ENCODE results near the gene DIPK2A. TPM values are rescaled to one million over a fixed set of nuclear protein-coding genes. Genes with fewer than 3 reads are reported as not detected.

DIPK2A gene
- total RNA-seq, 1 experiment from 2014 or later, result 37.7 TPM

GRCh38 chr3:143991713-143992112 is 20.1 kb downstream of the DIPK2A start:
- CTCF ChIA-PET, result no interaction called here
- BruUV-seq (replicated peaks), result TSS peak; percentile 16
- no peak for DNase-seq
- H3K27ac Mint-ChIP-seq (ENCODE audit: unreplicated experiment), result no peak overlapping the region
- no peaks in the 10 kb centered on the region for H3K4me1 Mint-ChIP-seq (ENCODE audit: low read depth, unreplicated experiment)
- TF ChIP-seq CTCF (IDR thresholded peaks at IDR 0.05; ENCODE audit: unreplicated experiment), result no peak
- intact Hi-C loops (cut with micrococcal nuclease; ENCODE audit: unreplicated experiment), result no loop called here
- no peaks in the 10 kb centered on the region for H3K27me3 Mint-ChIP-seq (ENCODE audit: unreplicated experiment)
- H3K9me3 Mint-ChIP-seq (ENCODE audit: low read depth, unreplicated experiment), result no peaks in the 10 kb centered on the region
- no peak overlapping the region for H3K4me3 Mint-ChIP-seq (ENCODE audit: low read depth, unreplicated experiment)
- H3K36me3 Mint-ChIP-seq (ENCODE audit: insufficient read depth, unreplicated experiment), result no peaks in the 10 kb centered on the region

GRCh38 chr3:143998266-143998665 is 26.6 kb downstream of the DIPK2A start:
- CTCF ChIA-PET, result no interaction called here
- Mint-ChIP-seq H3K4me1 (ENCODE audit: low read depth, unreplicated experiment) (no peaks in the 10 kb centered on the region), H3K27me3 (ENCODE audit: unreplicated experiment) (no peaks in the 10 kb centered on the region), H3K9me3 (ENCODE audit: low read depth, unreplicated experiment) (no peaks in the 10 kb centered on the region), H3K36me3 (ENCODE audit: insufficient read depth, unreplicated experiment) (no peaks in the 10 kb centered on the region), H3K27ac (ENCODE audit: unreplicated experiment) (no peak overlapping the region), H3K4me3 (ENCODE audit: low read depth, unreplicated experiment) (no peak overlapping the region)
- intact Hi-C loops (cut with micrococcal nuclease; ENCODE audit: unreplicated experiment), result no loop called here
- no peak for DNase-seq
- BruUV-seq (replicated peaks), result no TSS peak
- TF ChIP-seq CTCF (IDR thresholded peaks at IDR 0.05; ENCODE audit: unreplicated experiment), result no peak

GRCh38 chr3:144003051-144003450 is 31.4 kb downstream of the DIPK2A start:
- no TSS peak for BruUV-seq (replicated peaks)
- no peaks in the 10 kb centered on the region for H3K9me3 Mint-ChIP-seq (ENCODE audit: low read depth, unreplicated experiment)
- CTCF ChIA-PET, result no interaction called here
- no peaks in the 10 kb centered on the region for H3K4me1 Mint-ChIP-seq (ENCODE audit: low read depth, unreplicated experiment)
- no peak for DNase-seq
- no peak for TF ChIP-seq CTCF (IDR thresholded peaks at IDR 0.05; ENCODE audit: unreplicated experiment)
- no peaks in the 10 kb centered on the region for H3K36me3 Mint-ChIP-seq (ENCODE audit: insufficient read depth, unreplicated experiment)
- H3K27me3 Mint-ChIP-seq (ENCODE audit: unreplicated experiment), result no peaks in the 10 kb centered on the region
- no peak overlapping the region for H3K27ac Mint-ChIP-seq (ENCODE audit: unreplicated experiment)
- intact Hi-C loops (cut with micrococcal nuclease; ENCODE audit: unreplicated experiment), result no loop called here
- no peak overlapping the region for H3K4me3 Mint-ChIP-seq (ENCODE audit: low read depth, unreplicated experiment)

GRCh38 chr3:144010371-144010770 is 38.7 kb downstream of the DIPK2A start:
- no peaks in the 10 kb centered on the region for H3K4me1 Mint-ChIP-seq (ENCODE audit: low read depth, unreplicated experiment)
- H3K27me3 Mint-ChIP-seq (ENCODE audit: unreplicated experiment), result no peaks in the 10 kb centered on the region
- H3K36me3 Mint-ChIP-seq (ENCODE audit: insufficient read depth, unreplicated experiment), result no peaks in the 10 kb centered on the region
- intact Hi-C loops (cut with micrococcal nuclease; ENCODE audit: unreplicated experiment), result no loop called here
- no peak for DNase-seq
- H3K9me3 Mint-ChIP-seq (ENCODE audit: low read depth, unreplicated experiment), result no peaks in the 10 kb centered on the region
- no peak overlapping the region for H3K27ac Mint-ChIP-seq (ENCODE audit: unreplicated experiment)
- no peak overlapping the region for H3K4me3 Mint-ChIP-seq (ENCODE audit: low read depth, unreplicated experiment)
- CTCF ChIA-PET, result no interaction called here
- no TSS peak for BruUV-seq (replicated peaks)
- TF ChIP-seq CTCF (IDR thresholded peaks at IDR 0.05; ENCODE audit: unreplicated experiment), result no peak
